CD4-positive, alpha-beta memory T cell (primary cell): ENCODE data around the gene NET1. TPM values are rescaled to one million over a fixed set of nuclear protein-coding genes. Genes with fewer than 3 reads are reported as not detected.

ENCODE experiments used
- CTCF ChIA-PET: fragments of 350-600 bp; sonication (Branson Sonifier 250); formaldehyde crosslinking; loops from one replicate; lab custom pipeline; 2021; ENCODE audit warnings: inconsistent platforms; ENCODE audit not compliant: partially characterized antibody; lab: Charles Lee
- POLR2A ChIA-PET: fragments of 350-600 bp; sonication (Branson Sonifier 250); formaldehyde crosslinking; loops from one replicate; lab custom pipeline; 2021; ENCODE audit not compliant: partially characterized antibody; lab: Charles Lee
- DNase-seq, 5 donors: peaks; one replicate each; pipeline versions ENCODE4 v3.0.0 to v3.0.0-alpha.2; 2020 to 2022; ENCODE audit warnings: mixed read lengths in 1 of 5
- H3K27ac ChIP-seq: one replicate; pipeline ENCODE4 v1.7.0; 2013; ENCODE audit warnings: low read depth, low read length
- H3K27me3 ChIP-seq: 2 replicates; pipeline ENCODE4 v1.7.0; 2013; ENCODE audit warnings: mild to moderate bottlenecking, low read length, moderate library complexity; ENCODE audit not compliant: insufficient read depth
- H3K36me3 ChIP-seq: 2 replicates; pipeline ENCODE4 v1.7.0; 2013; ENCODE audit warnings: mild to moderate bottlenecking, low read length, moderate library complexity; ENCODE audit not compliant: insufficient read depth
- H3K4me1 ChIP-seq: 2 replicates; pipeline ENCODE4 v1.7.0; 2013; ENCODE audit warnings: mild to moderate bottlenecking, low read length, moderate library complexity; ENCODE audit not compliant: insufficient read depth
- H3K4me3 ChIP-seq, 2 donors: one replicate each; pipeline ENCODE4 v1.7.0; 2013; ENCODE audit warnings: low read length in 2 of 2, mild to moderate bottlenecking in 1 of 2
- H3K9me3 ChIP-seq, 2 donors: one replicate each; pipeline ENCODE4 v1.7.0; 2013; ENCODE audit warnings: low read length in 2 of 2, control low read depth in 1 of 2; ENCODE audit not compliant: control insufficient read depth in 1 of 2
- H3K27ac Mint-ChIP-seq, 7 donors: one replicate each; pipeline ENCODE4 v1.8.0; 2020 to 2021; ENCODE audit warnings: mixed read lengths in 7 of 7, mild to moderate bottlenecking in 6 of 7, inconsistent platforms in 3 of 7, moderate library complexity in 3 of 7
- H3K27me3 Mint-ChIP-seq, 2 donors: one replicate each; pipeline ENCODE4 v1.8.0; 2020 to 2021; ENCODE audit warnings: mixed read lengths in 2 of 2
- H3K36me3 Mint-ChIP-seq, 2 donors: one replicate each; pipeline ENCODE4 v1.8.0; 2020 to 2021; ENCODE audit warnings: mixed read lengths in 2 of 2, inconsistent platforms in 1 of 2, mild to moderate bottlenecking in 1 of 2
- H3K4me1 Mint-ChIP-seq, 4 donors: one replicate each; pipeline ENCODE4 v1.8.0; 2020 to 2021; ENCODE audit warnings: mixed read lengths in 4 of 4, mild to moderate bottlenecking in 1 of 4
- H3K4me3 Mint-ChIP-seq, 8 donors: one replicate each; pipeline ENCODE4 v1.8.0; 2020 to 2021; ENCODE audit warnings: mixed read lengths in 8 of 8, mild to moderate bottlenecking in 7 of 8, moderate library complexity in 6 of 8, inconsistent platforms in 3 of 8
- H3K9me3 Mint-ChIP-seq, 8 donors: one replicate each; pipeline ENCODE4 v1.8.0; 2020 to 2021; ENCODE audit warnings: mixed read lengths in 8 of 8, mild to moderate bottlenecking in 5 of 8, inconsistent platforms in 3 of 8, moderate library complexity in 1 of 8
- intact Hi-C: fragments of 100-400 bp; cut with micrococcal nuclease; formaldehyde crosslinking; loops from one replicate; pipeline ENCODE4 v1.15.1; 2023
- polyA plus RNA-seq, 2 donors: library from polyadenylated mRNA; unstranded; fragments of 300-500 nt; fragmentation: Illumina TruSeq; gene quantifications; one replicate each; pipeline ENCODE4 v1.2.3, GENCODE V29; 2021
- total RNA-seq, 2 experiments: library from RNA; stranded (reverse); gene quantifications; one replicate each; pipeline ENCODE4 v1.2.3, GENCODE V29; 2021

Gene NET1
- total RNA-seq (10 to 100 TPM; 14.0 to 16.4 TPM), polyA plus RNA-seq (1 to 10 TPM; 5.4 to 7.0 TPM)

- H3K9me3 ChIP-seq, result no peaks in the 10 kb centered on the region
- H3K9me3 Mint-ChIP-seq, result no peaks in the 10 kb centered on the region
- ChIA-PET POLR2A (no interaction called here), CTCF (interaction anchor here (1.4 kb wide), 1 partner anchor 597 kb away, joined by 3 read pairs; no protein-coding TSS in a partner anchor)
- H3K27me3 ChIP-seq, result no peaks in the 10 kb centered on the region
- H3K36me3 ChIP-seq, result no peaks in the 10 kb centered on the region
- peak within 1 kb of the TSS; percentile 82 to 88 (median 86) for H3K4me3 Mint-ChIP-seq
- no peaks in the 10 kb centered on the region for H3K36me3 Mint-ChIP-seq
- DNase-seq, result peak; percentile 53 to 69 (median 63)
- intact Hi-C loops, result no loop called here
- H3K27me3 Mint-ChIP-seq, result peaks cover 8 to 9% of the 10 kb centered on the region in 2 donors
- peak within 1 kb of the TSS; percentile 48 to 61 for H3K4me3 ChIP-seq
- peaks cover 0 to 2% (median 0%) of the 10 kb centered on the region in 4 donors for H3K4me1 Mint-ChIP-seq
- H3K4me1 ChIP-seq, result peaks cover 10% of the 10 kb centered on the region
- peak within 1 kb of the TSS; percentile 13 for H3K27ac ChIP-seq
- H3K27ac Mint-ChIP-seq, result peak within 1 kb of the TSS in 4 of 7 donors; percentile 34 to 86 (median 70)
Measured at GRCh38 chr10:5412277-5412941, at the start of gene NET1. Gene NET1, plus strand, starts transcription at chr10:5412557. Its CDS starts 136 bp downstream, at chr10:5412693.

- Histone ChIP-seq H3K9me3 (no peaks in the 10 kb centered on the region), H3K4me1 (no peaks in the 10 kb centered on the region), H3K27ac (no peak overlapping the region), H3K36me3 (no peaks in the 10 kb centered on the region), H3K4me3 (no peak overlapping the region), H3K27me3 (no peaks in the 10 kb centered on the region)
- Mint-ChIP-seq H3K9me3 (no peaks in the 10 kb centered on the region), H3K36me3 (no peaks in the 10 kb centered on the region), H3K27ac (no peak overlapping the region), H3K4me3 (no peak overlapping the region), H3K27me3 (peaks cover 0 to 5% of the 10 kb centered on the region in 2 donors), H3K4me1 (peaks cover 0 to 7% (median 0%) of the 10 kb centered on the region in 4 donors)
- intact Hi-C loops, result no loop called here
- CTCF ChIA-PET, result no interaction called here
- no peak for DNase-seq
- POLR2A ChIA-PET, result no interaction called here
Measured at GRCh38 chr10:5362873-5363272, 49.5 kb upstream of the NET1 start.

- Mint-ChIP-seq H3K9me3 (no peaks in the 10 kb centered on the region), H3K27me3 (peaks cover 0 to 5% of the 10 kb centered on the region in 2 donors), H3K36me3 (no peaks in the 10 kb centered on the region), H3K27ac (no peak overlapping the region), H3K4me3 (no peak overlapping the region), H3K4me1 (peaks cover 0 to 7% (median 0%) of the 10 kb centered on the region in 4 donors)
- ChIA-PET CTCF (no interaction called here), POLR2A (no interaction called here)
- H3K4me3 ChIP-seq, result no peak overlapping the region
- no peaks in the 10 kb centered on the region for H3K9me3 ChIP-seq
- DNase-seq, result no peak
- intact Hi-C loops, result no loop called here
- H3K27ac ChIP-seq, result no peak overlapping the region
- H3K27me3 ChIP-seq, result no peaks in the 10 kb centered on the region
- H3K4me1 ChIP-seq, result no peaks in the 10 kb centered on the region
- H3K36me3 ChIP-seq, result no peaks in the 10 kb centered on the region
Measured at GRCh38 chr10:5364374-5364773, 48.0 kb upstream of the NET1 start.

GRCh38 chr10:5364890-5365338 is 47.4 kb upstream of the NET1 start, which contains the start of gene UCN3:
Gene UCN3, plus strand, starts transcription at chr10:5364966. Its CDS starts 8,755 bp downstream, at chr10:5373721.
- POLR2A ChIA-PET, result no interaction called here
- Histone ChIP-seq H3K27ac (no peak within 1 kb of the TSS), H3K36me3 (no peaks in the 10 kb centered on the region)

GRCh38 chr10:5365928-5366327 is 46.4 kb upstream of the NET1 start:
- Histone ChIP-seq H3K27ac (no peak overlapping the region), H3K9me3 (no peaks in the 10 kb centered on the region), H3K4me1 (no peaks in the 10 kb centered on the region), H3K27me3 (no peaks in the 10 kb centered on the region), H3K4me3 (no peak overlapping the region), H3K36me3 (no peaks in the 10 kb centered on the region)
- H3K4me1 Mint-ChIP-seq, result peaks cover 0 to 7% (median 0%) of the 10 kb centered on the region in 4 donors
- no peak overlapping the region for H3K4me3 Mint-ChIP-seq
- no peak overlapping the region for H3K27ac Mint-ChIP-seq
- no peaks in the 10 kb centered on the region for H3K36me3 Mint-ChIP-seq
- H3K9me3 Mint-ChIP-seq, result peaks cover 0 to 8% (median 0%) of the 10 kb centered on the region in 8 donors
- H3K27me3 Mint-ChIP-seq, result peaks cover 0 to 5% of the 10 kb centered on the region in 2 donors
- ChIA-PET POLR2A (no interaction called here), CTCF (no interaction called here)
- DNase-seq, result no peak
- intact Hi-C loops, result no loop called here

More at GRCh38 chr10:5364890-5365338, 47.4 kb upstream of the NET1 start, which contains the start of gene UCN3:
- no peaks in the 10 kb centered on the region for H3K9me3 ChIP-seq
- H3K36me3 Mint-ChIP-seq, result no peaks in the 10 kb centered on the region
- CTCF ChIA-PET, result no interaction called here
- peaks cover 0 to 5% of the 10 kb centered on the region in 2 donors for H3K27me3 Mint-ChIP-seq
- H3K4me1 Mint-ChIP-seq, result peaks cover 0 to 7% (median 0%) of the 10 kb centered on the region in 4 donors
- H3K27me3 ChIP-seq, result no peaks in the 10 kb centered on the region
- H3K9me3 Mint-ChIP-seq, result peaks cover 0 to 2% (median 0%) of the 10 kb centered on the region in 8 donors
- H3K27ac Mint-ChIP-seq, result no peak within 1 kb of the TSS
- no peak within 1 kb of the TSS for H3K4me3 Mint-ChIP-seq
- no peak within 1 kb of the TSS for H3K4me3 ChIP-seq
- intact Hi-C loops, result no loop called here
- no peak for DNase-seq
- H3K4me1 ChIP-seq, result no peaks in the 10 kb centered on the region

- no peaks in the 10 kb centered on the region for H3K36me3 Mint-ChIP-seq
- CTCF ChIA-PET, result interaction anchor here (1.7 kb wide), 1 partner anchor 14 kb away, joined by 4 read pairs; no protein-coding TSS in a partner anchor
- no peak overlapping the region for H3K4me3 Mint-ChIP-seq
- H3K27me3 Mint-ChIP-seq, result peaks cover 0 to under 1% of the 10 kb centered on the region in 2 donors
- Histone ChIP-seq H3K27ac (no peak overlapping the region), H3K36me3 (no peaks in the 10 kb centered on the region), H3K4me3 (no peak overlapping the region), H3K4me1 (no peaks in the 10 kb centered on the region), H3K9me3 (no peaks in the 10 kb centered on the region), H3K27me3 (no peaks in the 10 kb centered on the region)
- peaks cover 0 to 7% (median 0%) of the 10 kb centered on the region in 4 donors for H3K4me1 Mint-ChIP-seq
- peak overlapping the region in 2 of 7 donors; percentile 15 to 53 for H3K27ac Mint-ChIP-seq
- intact Hi-C loops, result no loop called here
- no peak for DNase-seq
- peaks cover 0 to 8% (median 0%) of the 10 kb centered on the region in 8 donors for H3K9me3 Mint-ChIP-seq
- POLR2A ChIA-PET, result no interaction called here
Measured at GRCh38 chr10:5369362-5370158, 42.8 kb upstream of the NET1 start.
